Subcutaneous abdominal adipose tissue (tissue), 5 donors: ENCODE results near the gene PDZD2.

Experiments used
- H3K27ac ChIP-seq: one replicate; pipeline ENCODE4 v1.7.0; 2013; ENCODE audit warnings: low read depth, mild to moderate bottlenecking, inconsistent platforms, low read length, moderate library complexity
- H3K27me3 ChIP-seq, 5 donors: one replicate each; pipeline ENCODE4 v1.7.0; 2013; ENCODE audit warnings: low read length in 5 of 5, inconsistent platforms in 1 of 5; ENCODE audit not compliant: control insufficient read depth in 5 of 5, insufficient read depth in 4 of 5
- H3K36me3 ChIP-seq, 5 donors: one replicate each; pipeline ENCODE4 v1.7.0; 2013; ENCODE audit warnings: low read length in 5 of 5; ENCODE audit not compliant: control insufficient read depth in 5 of 5, insufficient read depth in 5 of 5
- H3K4me1 ChIP-seq, 5 donors: one replicate each; pipeline ENCODE4 v1.7.0; 2013; ENCODE audit warnings: low read length in 5 of 5, mild to moderate bottlenecking in 3 of 5, moderate library complexity in 1 of 5; ENCODE audit not compliant: control insufficient read depth in 5 of 5, insufficient read depth in 5 of 5
- H3K4me3 ChIP-seq, 5 donors: one replicate each; pipeline ENCODE4 v1.7.0; 2013; ENCODE audit warnings: low read length in 5 of 5, low read depth in 1 of 5
- H3K9ac ChIP-seq, 5 donors: one replicate each; pipeline ENCODE4 v1.7.0; 2013; ENCODE audit warnings: low read length in 5 of 5, mild to moderate bottlenecking in 4 of 5, moderate library complexity in 3 of 5
- H3K9me3 ChIP-seq, 5 donors: one replicate each; pipeline ENCODE4 v1.7.0; 2013; ENCODE audit warnings: low read length in 5 of 5; ENCODE audit not compliant: control insufficient read depth in 5 of 5
- donor health status: healthy.
- donor health status: healthy.
- donor health status: healthy.
- donor health status: healthy.
- donor health status: healthy.

Gene PDZD2

DNA sequence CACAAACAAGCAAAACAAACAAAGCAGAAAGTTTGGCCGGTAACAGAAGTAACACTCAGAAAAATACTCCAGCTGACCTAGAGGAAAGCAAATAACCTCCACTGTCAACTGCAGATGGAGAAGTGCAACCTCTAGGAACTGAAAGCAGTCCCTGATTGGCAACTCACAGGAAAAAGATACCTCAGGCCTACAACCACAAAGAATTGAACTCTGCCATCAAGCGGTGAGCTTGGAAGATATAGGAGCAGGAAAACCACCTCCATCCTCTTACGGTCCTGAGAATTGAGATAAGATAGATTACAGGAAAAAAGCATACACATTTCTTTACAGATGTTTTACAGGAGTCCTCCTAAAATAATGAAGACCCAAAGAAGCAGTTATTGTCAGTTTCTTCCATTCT is 184.5 kb downstream of the PDZD2 start:
- H3K36me3 ChIP-seq = no peaks in the 10 kb centered on the region
- H3K9ac ChIP-seq = no peak overlapping the region
- no peak overlapping the region for H3K27ac ChIP-seq
- H3K27me3 ChIP-seq = no peaks in the 10 kb centered on the region
- H3K9me3 ChIP-seq = peaks cover 0 to 4% (median 2%) of the 10 kb centered on the region in 5 donors
- peaks cover 0 to 6% (median 0%) of the 10 kb centered on the region in 5 donors for H3K4me1 ChIP-seq
- H3K4me3 ChIP-seq = no peak overlapping the region

DNA sequence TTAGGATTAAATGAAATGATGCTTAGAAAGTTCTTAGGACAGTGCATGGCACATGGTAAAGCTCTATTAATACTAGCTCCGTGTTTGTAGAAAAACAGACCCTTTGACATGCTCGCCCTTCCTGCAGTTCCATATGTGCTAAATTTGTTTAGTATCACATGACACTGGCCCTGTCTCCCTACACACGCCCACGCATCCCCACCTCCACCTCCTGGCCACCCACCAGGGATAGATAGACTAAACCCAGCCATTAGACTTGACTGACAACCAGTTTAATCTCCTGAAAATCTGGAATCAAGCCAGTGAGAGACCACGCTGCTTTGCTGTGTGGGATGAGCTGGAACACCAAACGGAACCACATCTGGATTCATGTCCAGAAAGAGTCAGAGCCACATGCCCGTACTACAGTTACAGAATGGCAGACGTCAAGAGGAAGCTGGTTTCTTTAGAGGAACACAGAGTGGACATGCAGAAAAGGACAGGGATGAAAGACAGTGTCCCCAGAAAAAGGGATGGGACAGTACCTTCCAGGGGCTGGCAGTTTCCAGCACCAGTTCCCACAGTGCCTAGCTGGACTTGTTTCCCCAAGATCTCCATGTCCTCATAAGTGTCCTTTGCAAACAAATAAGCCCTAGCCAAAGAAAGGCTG is 186.1 kb downstream of the PDZD2 start:
- Histone ChIP-seq H3K4me3 (no peak overlapping the region), H3K27ac (no peak overlapping the region), H3K36me3 (no peaks in the 10 kb centered on the region), H3K9ac (no peak overlapping the region), H3K27me3 (no peaks in the 10 kb centered on the region), H3K9me3 (peaks cover 0 to 9% (median 6%) of the 10 kb centered on the region in 5 donors), H3K4me1 (peaks cover 0 to 6% (median 0%) of the 10 kb centered on the region in 5 donors)

DNA sequence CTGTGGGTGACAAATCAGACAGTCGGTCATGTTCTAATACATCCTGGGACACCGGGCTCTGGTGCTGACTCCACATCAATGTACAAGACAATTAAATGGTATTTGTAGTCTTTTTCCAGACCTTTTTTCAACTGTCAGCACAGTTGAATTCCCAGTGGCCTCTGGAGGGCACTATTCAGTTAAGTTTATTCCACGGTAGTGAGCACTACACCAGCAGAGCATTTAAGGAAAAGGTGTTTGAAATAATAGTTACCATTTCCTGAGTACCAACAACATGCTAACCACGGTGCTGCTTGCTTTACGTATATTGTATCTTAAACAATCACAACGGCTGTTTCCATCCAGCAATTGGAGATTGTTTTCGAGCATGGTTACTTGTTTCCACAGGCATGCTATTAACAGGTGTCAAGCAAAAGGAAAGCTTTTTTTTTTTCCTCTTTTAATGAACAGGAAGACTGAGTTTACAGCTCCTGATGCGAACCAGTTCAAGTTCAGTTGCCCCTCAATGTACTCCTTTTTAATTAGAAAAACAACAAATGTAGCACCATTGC is 186.7 kb downstream of the PDZD2 start:
- no peaks in the 10 kb centered on the region for H3K36me3 ChIP-seq
- H3K9me3 ChIP-seq = peaks cover 0 to 9% (median 6%) of the 10 kb centered on the region in 5 donors
- H3K9ac ChIP-seq = no peak overlapping the region
- no peak overlapping the region for H3K27ac ChIP-seq
- H3K27me3 ChIP-seq = no peaks in the 10 kb centered on the region
- H3K4me3 ChIP-seq = no peak overlapping the region
- H3K4me1 ChIP-seq = peaks cover 0 to 6% (median 0%) of the 10 kb centered on the region in 5 donors

DNA sequence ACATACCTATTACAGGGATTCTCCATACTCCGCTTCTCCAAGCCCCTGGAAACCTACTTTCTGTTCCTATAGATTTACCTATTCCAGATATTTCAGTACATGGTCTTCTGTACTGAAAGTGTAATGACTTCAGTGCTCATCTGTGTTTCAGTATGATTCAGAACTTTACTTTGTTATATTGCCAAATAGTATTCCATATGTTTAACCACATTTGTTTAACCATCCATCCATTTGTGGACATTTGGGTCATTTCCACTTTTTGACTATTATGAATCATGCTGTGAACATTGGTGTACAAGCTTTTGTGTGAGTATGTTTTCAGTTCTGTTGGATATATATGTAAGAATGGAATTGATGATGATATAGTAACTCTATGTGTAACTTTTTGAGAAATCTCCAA is 188.9 kb downstream of the PDZD2 start:
- Histone ChIP-seq H3K27me3 (no peaks in the 10 kb centered on the region), H3K4me3 (no peak overlapping the region), H3K9ac (no peak overlapping the region), H3K9me3 (peaks cover 0 to 9% (median 6%) of the 10 kb centered on the region in 5 donors), H3K36me3 (no peaks in the 10 kb centered on the region), H3K27ac (no peak overlapping the region), H3K4me1 (peaks cover 0 to 6% (median 0%) of the 10 kb centered on the region in 5 donors)

DNA sequence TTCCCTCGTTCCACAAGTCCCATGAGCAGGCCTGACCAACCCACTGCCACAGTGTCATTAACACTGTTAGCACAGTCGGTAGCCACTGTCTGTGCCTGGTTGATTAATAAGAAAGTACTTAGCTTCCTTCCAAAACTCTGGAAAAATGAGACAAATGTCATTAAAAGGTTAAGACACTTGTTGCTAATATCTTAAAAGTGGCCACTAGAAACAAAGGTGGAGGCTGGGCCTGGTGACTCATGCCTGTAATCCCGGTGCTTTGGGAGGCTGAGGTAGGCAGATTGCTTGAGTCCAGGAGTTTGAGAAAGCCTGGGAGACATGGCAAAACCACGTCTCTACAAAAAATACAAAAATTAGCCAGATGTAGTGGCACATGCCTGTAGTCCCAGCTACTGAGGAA is 194.0 kb downstream of the PDZD2 start:
- peaks cover 0 to 9% (median 6%) of the 10 kb centered on the region in 5 donors for H3K9me3 ChIP-seq

DNA sequence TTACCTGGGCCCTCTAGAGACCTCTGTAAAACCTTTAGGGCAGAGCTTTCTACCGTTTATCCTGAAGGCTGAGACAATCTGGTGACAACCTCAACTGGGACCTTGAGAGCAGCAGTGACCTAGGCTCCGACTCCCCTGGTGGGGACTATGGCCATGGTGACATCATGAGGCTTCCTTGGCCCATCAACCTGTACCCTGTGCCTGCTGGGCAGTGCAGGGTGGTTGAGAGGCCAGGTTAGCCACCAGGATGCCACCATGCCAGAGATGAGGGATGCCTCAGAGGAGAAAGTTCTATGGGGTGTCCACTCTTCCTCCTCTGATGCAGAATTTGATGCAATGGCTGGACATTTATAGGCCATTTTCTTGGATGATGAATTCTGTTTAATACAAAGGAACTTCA is 194.8 kb downstream of the PDZD2 start:
- Histone ChIP-seq H3K27ac (no peak overlapping the region), H3K36me3 (no peaks in the 10 kb centered on the region), H3K4me1 (no peaks in the 10 kb centered on the region), H3K9me3 (peaks cover 0 to 3% (median 2%) of the 10 kb centered on the region in 5 donors), H3K9ac (no peak overlapping the region), H3K4me3 (no peak overlapping the region), H3K27me3 (no peaks in the 10 kb centered on the region)

More for the DNA sequence above, 194.0 kb downstream of the PDZD2 start:
- H3K4me3 ChIP-seq = no peak overlapping the region
- no peaks in the 10 kb centered on the region for H3K4me1 ChIP-seq
- H3K9ac ChIP-seq = no peak overlapping the region
- no peaks in the 10 kb centered on the region for H3K27me3 ChIP-seq
- no peaks in the 10 kb centered on the region for H3K36me3 ChIP-seq
- H3K27ac ChIP-seq = no peak overlapping the region

DNA sequence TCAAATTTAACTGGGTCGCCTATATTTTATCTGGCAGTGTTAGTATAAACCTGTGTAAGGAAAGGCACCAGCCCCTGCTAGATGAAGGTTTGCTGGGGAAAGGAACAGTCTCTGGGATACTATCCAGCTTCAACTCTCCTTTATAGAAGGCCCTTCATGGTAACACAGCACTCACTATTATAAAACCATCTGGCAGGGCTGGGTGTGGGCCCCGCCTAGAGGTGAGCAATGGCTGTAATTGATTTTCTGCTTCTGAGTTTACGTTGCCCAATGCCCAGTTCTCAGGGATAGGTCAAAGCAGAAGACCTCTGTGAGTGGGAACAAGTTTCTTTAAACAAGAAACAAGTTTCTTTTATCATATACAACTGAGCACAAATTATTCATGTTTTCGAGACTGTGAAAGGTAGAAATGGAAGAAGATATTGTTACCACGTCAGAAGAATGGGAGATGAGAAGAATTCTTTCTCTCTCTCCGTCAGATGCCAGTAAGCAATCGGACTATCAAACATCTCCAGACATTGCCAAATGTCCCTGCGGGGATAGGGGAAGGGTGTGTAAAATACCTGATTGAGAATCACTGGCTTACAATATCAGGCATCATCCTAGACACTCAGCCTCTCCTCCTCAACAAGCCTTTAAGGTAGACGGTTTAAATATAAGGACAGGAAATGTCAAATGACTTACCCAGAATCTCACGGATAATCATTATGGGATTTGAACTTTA is 205.9 kb downstream of the PDZD2 start:
- H3K4me1 ChIP-seq = no peaks in the 10 kb centered on the region
- H3K36me3 ChIP-seq = no peaks in the 10 kb centered on the region
- no peak overlapping the region for H3K4me3 ChIP-seq
- no peaks in the 10 kb centered on the region for H3K9me3 ChIP-seq
- H3K9ac ChIP-seq = no peak overlapping the region
- H3K27me3 ChIP-seq = no peaks in the 10 kb centered on the region
- H3K27ac ChIP-seq = no peak overlapping the region

DNA sequence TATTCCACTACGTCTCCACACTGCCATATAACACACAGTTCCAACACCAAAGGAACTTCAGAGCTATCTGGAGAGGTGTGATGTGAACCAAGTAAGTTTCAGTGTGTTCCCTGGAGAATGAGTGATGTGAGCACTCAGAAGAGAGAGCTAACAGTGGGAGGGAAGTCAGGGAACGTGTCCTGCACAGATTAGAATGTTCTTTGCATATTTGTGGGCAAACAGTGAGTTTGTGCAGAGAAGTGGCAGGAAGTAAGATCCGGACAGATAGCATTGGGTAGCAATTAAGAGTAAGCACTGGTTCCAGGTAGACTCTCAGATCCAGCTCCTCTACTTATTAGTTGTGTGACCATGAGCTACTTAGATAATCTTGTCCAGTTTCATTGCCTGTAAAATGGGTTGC is 206.4 kb downstream of the PDZD2 start:
- H3K4me3 ChIP-seq = no peak overlapping the region
- H3K9me3 ChIP-seq = no peaks in the 10 kb centered on the region
- no peaks in the 10 kb centered on the region for H3K27me3 ChIP-seq
- H3K27ac ChIP-seq = no peak overlapping the region
- no peaks in the 10 kb centered on the region for H3K36me3 ChIP-seq
- no peak overlapping the region for H3K9ac ChIP-seq
- H3K4me1 ChIP-seq = no peaks in the 10 kb centered on the region

DNA sequence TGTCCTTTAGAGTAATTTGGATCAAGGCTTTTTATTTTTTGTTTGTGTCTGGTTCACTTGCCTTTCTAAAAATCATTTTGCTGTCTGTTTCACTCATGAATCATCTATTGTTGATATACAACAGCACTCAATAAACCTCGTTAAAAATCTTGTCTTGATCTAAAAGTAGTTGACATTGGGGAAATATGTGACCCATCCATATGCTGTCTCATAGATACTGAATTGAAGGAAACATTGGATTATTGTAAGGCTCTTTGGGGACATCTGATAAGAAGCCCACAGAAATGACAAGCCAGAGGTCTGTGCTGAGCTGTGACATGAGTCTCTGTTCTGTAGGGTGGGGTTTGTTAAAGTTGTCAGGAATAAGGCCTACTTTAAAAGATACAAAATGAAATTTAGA is 208.0 kb downstream of the PDZD2 start:
- peaks cover 0 to 9% (median 0%) of the 10 kb centered on the region in 5 donors for H3K4me1 ChIP-seq
- H3K9ac ChIP-seq = no peak overlapping the region
- no peaks in the 10 kb centered on the region for H3K9me3 ChIP-seq
- no peak overlapping the region for H3K27ac ChIP-seq
- H3K4me3 ChIP-seq = no peak overlapping the region
- no peaks in the 10 kb centered on the region for H3K36me3 ChIP-seq
- no peaks in the 10 kb centered on the region for H3K27me3 ChIP-seq

DNA sequence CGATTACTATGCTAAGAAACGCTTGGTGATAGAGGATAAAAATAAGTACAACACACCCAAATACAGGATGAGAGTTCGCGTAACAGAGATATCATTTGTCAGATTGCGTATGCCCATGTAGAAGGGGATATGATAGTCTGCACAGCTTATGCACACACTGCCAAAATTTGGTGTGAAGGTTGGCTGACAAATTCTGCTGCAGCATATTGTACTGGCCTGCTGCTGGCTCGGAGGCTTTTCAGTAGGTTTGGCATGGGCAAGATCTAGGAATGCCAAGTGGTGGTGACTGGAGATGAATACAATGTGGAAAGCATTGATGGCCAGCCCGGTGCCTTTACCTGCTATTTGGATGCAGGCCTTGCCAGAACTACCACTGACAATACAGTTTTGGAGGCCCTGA is 208.4 kb downstream of the PDZD2 start:
- peaks cover 0 to 9% (median 0%) of the 10 kb centered on the region in 5 donors for H3K4me1 ChIP-seq
- H3K27ac ChIP-seq = no peak overlapping the region
- H3K9me3 ChIP-seq = no peaks in the 10 kb centered on the region
- no peaks in the 10 kb centered on the region for H3K36me3 ChIP-seq
- no peak overlapping the region for H3K9ac ChIP-seq
- no peaks in the 10 kb centered on the region for H3K27me3 ChIP-seq
- H3K4me3 ChIP-seq = no peak overlapping the region
